Smooth muscle cell of the umbilical artery (primary cell): ENCODE results near the gene TAS2R16. TPM values are rescaled to one million over a fixed set of nuclear protein-coding genes. Genes with fewer than 3 reads are reported as not detected.

Source experiments
- total RNA-seq: library from RNA; depleted of rRNA; stranded (reverse); fragments of >200 nt; gene quantifications from 2 replicates; pipeline ENCODE4 v1.2.3, GENCODE V29; 2014

TAS2R16 gene
- total RNA-seq = not detected in 2 replicates

GRCh38 chr7:122995600-122995999, at the start of gene TAS2R16:
TAS2R16 (minus strand) TSS chr7:122995700; CDS start chr7:122995634, 66 bp downstream.

Other genes with a start within 250 kb of the TAS2R16 start
- gene CADPS2, start 109.2 kb downstream of the TAS2R16 start, total RNA-seq = 8.6 and 23.5 TPM in 2 replicates
- gene SLC13A1, start 204.3 kb upstream of the TAS2R16 start, total RNA-seq = not detected in 2 replicates